ENCODE data around the gene SLC22A2.
"Not testable (repeated sequence)": the region's sequence is repeated elsewhere in the genome, so short reads cannot be mapped to it uniquely, and the experiment has no call there.

- TF ChIP-seq POLR2A, POLR2AphosphoS5 (IDR thresholded peaks at IDR 0.05; ENCODE audit: low read depth, low read length): not testable (repeated sequence)
Measured at GRCh38 chr6:160302431-160303082, 43.9 kb upstream of the SLC22A2 start.

Measured in GM12892 (cell line).